ENCODE measurements around the gene AGXT. TPM values are rescaled to one million over a fixed set of nuclear protein-coding genes. Genes with fewer than 3 reads are reported as not detected.

Gene AGXT
- total and polyA plus RNA-seq, 4 donors, result 0.05 to 0.61 (median 0.16) TPM; not detected in 1

- 73 to 87% methylated on average over 5 of the region's 5 CpGs for WGBS, 2 donors
- H3K4me3 ChIP-seq, result no peak overlapping the region
- no peak overlapping the region for H3K27ac ChIP-seq (ENCODE audit: low read depth in 1 of 2, low read length in 1 of 2)
- H3K9me3 ChIP-seq (ENCODE audit: control insufficient read depth in 4 of 4, insufficient read depth in 3 of 4, low read length in 3 of 4), result no peaks in the 10 kb centered on the region
- no peak overlapping the region for H3K9ac ChIP-seq (ENCODE audit: insufficient read depth in 1 of 2, low read length in 2 of 2)
- DNase-seq (no peak), ATAC-seq (ENCODE audit: insufficient read depth, low FRiP score) (no peak)
- H3K27me3 ChIP-seq (ENCODE audit: control insufficient read depth in 3 of 3, insufficient read depth in 3 of 3, low read length in 2 of 3), result peaks cover 0 to 2% (median 0%) of the 10 kb centered on the region in 3 donors
- no peak for TF ChIP-seq CTCF (IDR thresholded peaks at IDR 0.05; ENCODE audit: control extremely low read depth, extremely low read depth)
- no peaks in the 10 kb centered on the region for H3K36me3 ChIP-seq (ENCODE audit: control insufficient read depth in 4 of 4, insufficient read depth in 4 of 4, low read length in 4 of 4)
- no peaks in the 10 kb centered on the region for H3K4me1 ChIP-seq (ENCODE audit: control insufficient read depth in 5 of 5, insufficient read depth in 5 of 5, low read length in 5 of 5)
Measured at GRCh38 chr2:240846873-240847595, 21.6 kb upstream of the AGXT start.

- WGBS, 2 donors, result 92 to 93% methylated on average over 8 to 13 of the region's 13 CpGs
- Histone ChIP-seq H3K4me1 (ENCODE audit: control insufficient read depth in 5 of 5, insufficient read depth in 5 of 5, low read length in 5 of 5) (no peaks in the 10 kb centered on the region), H3K27ac (ENCODE audit: low read depth in 1 of 2, low read length in 1 of 2) (no peak overlapping the region), H3K27me3 (ENCODE audit: control insufficient read depth in 3 of 3, insufficient read depth in 3 of 3, low read length in 2 of 3) (peaks cover 0 to 2% (median 0%) of the 10 kb centered on the region in 3 donors), H3K9me3 (ENCODE audit: control insufficient read depth in 4 of 4, insufficient read depth in 3 of 4, low read length in 3 of 4) (no peaks in the 10 kb centered on the region), H3K9ac (ENCODE audit: insufficient read depth in 1 of 2, low read length in 2 of 2) (no peak overlapping the region), H3K36me3 (ENCODE audit: control insufficient read depth in 4 of 4, insufficient read depth in 4 of 4, low read length in 4 of 4) (no peaks in the 10 kb centered on the region), H3K4me3 (no peak overlapping the region)
- TF ChIP-seq CTCF (IDR thresholded peaks at IDR 0.05; ENCODE audit: control extremely low read depth, extremely low read depth), result no peak
- DNase-seq (no peak), ATAC-seq (ENCODE audit: insufficient read depth, low FRiP score) (no peak)
Measured at GRCh38 chr2:240847817-240848216, 20.8 kb upstream of the AGXT start.

- Histone ChIP-seq H3K27me3 (ENCODE audit: control insufficient read depth in 3 of 3, insufficient read depth in 3 of 3, low read length in 2 of 3) (no peaks in the 10 kb centered on the region), H3K4me3 (no peak overlapping the region), H3K9me3 (ENCODE audit: control insufficient read depth in 4 of 4, insufficient read depth in 3 of 4, low read length in 3 of 4) (no peaks in the 10 kb centered on the region), H3K27ac (ENCODE audit: low read depth in 1 of 2, low read length in 1 of 2) (no peak overlapping the region), H3K9ac (ENCODE audit: insufficient read depth in 1 of 2, low read length in 2 of 2) (no peak overlapping the region), H3K4me1 (ENCODE audit: control insufficient read depth in 5 of 5, insufficient read depth in 5 of 5, low read length in 5 of 5) (no peaks in the 10 kb centered on the region), H3K36me3 (ENCODE audit: control insufficient read depth in 4 of 4, insufficient read depth in 4 of 4, low read length in 4 of 4) (no peaks in the 10 kb centered on the region)
- ATAC-seq (ENCODE audit: insufficient read depth, low FRiP score) (no peak), DNase-seq (no peak)
- 79% methylated on average over 12 of the region's 12 CpGs for WGBS, 2 donors
- no peak for TF ChIP-seq CTCF (IDR thresholded peaks at IDR 0.05; ENCODE audit: control extremely low read depth, extremely low read depth)
Measured at GRCh38 chr2:240848900-240849680, 19.5 kb upstream of the AGXT start.

Data from lung (tissue), 12 donors.